ENCODE data around the gene KCNA1.
"Not testable (repeated sequence)": the region's sequence is repeated elsewhere in the genome, so short reads cannot be mapped to it uniquely, and the experiment has no call there.

The KCNA1 gene
- 0 reads per million in 2 donors for total RNA-seq

DNA sequence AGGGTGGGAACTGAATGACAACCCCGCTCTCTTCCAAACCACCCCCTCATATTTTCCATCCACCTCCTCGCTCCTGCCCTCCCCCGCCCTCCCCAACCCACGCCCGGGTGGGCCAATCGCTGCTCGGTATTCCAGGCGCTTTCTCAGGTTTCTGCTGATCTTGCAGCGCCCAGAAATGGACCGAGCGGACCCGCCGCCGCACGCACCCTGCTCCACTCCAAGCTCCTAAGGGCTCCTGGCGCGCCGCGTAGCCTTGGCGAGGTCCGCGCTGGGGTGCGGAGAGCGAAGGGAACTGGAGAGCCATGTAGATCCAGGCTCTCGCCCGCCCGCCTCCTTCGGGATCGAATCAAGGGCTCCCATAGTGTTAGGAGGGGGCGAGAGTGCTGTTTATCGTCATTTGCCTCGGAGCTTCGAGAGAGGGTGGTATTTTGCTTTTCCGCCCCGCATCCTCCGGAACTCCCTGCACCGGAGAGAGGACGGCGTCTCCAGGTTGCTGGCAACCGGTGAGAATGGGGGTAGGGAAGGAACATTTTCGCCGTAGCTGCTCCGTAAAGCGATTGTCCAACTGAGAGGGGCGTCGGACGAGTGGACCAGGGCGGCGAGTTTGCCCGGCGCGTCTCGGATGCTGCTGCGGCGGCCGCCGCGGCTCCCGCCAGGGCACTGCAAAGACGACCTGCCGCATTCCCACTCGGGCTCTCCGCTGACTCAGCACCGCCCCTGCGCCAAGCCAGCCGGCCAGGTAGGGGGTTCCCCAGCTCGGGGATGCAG lies at the start of gene KCNA1:
Gene KCNA1, plus strand, starts transcription at position 172 of the 768 bp plus-strand sequence. CDS start 1,474 bp downstream, outside the sequence.
- no peak for DNase-seq

DNA sequence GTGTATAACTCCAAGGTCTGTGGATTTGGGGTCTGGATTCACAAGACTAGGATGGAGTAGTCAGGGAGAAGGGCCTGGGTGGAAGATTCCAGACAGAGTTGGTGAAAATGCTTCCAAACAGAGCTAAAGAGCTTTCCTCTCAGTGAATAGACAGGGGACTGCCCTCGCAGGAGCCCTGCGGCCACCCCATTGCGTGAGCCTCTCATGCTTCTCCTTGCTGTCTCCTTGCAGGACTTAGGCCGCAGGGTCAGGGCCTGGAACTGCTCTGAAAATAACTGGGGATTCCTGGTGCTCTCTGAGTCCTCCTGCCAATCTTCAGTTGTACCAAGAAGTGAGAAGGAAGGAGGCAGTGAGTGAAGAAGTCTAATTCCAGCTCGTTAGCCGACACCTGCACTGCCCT lies 49.0 kb upstream of the KCNA1 start:
- DNase-seq: no peak

DNA sequence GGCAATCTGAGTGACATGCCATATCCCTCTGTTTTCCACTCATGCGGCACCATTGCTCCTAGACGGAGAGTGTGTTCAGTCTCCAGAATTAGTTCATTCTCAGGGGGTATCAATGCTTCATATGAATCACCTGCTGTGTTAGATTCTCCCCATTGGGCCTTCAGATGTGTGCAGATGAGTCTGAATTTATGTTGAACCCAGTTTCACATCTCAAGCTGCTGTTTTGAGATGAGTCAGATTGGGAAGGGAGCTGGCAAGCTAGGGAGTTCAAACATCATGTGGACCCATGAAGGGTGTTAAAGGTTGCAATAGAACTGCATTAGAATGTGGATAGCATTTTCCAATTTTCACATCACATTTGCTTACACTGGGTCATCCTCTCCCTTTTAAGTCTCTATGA lies 46.9 kb upstream of the KCNA1 start:
- DNase-seq: no peak

DNA sequence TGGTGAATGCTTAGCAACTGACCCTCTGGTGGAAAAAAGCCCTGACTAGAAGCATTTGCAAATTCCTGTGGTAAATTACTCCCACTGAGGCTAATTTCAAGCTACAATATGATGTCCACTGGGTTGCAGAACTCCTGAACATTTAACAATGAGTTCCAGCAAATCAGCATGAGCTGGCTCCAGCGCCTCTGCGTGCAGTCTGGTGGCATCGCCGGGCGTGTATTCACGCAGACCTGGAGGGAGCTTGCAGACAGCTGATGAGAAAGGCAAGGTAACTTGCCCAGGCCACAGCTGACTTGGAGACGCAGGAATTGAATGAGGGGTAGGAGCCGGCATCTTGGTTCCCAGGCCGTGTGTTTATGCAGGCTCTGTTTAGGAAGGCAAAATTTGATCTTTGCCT lies 45.1 kb upstream of the KCNA1 start:
- no peak for DNase-seq

DNA sequence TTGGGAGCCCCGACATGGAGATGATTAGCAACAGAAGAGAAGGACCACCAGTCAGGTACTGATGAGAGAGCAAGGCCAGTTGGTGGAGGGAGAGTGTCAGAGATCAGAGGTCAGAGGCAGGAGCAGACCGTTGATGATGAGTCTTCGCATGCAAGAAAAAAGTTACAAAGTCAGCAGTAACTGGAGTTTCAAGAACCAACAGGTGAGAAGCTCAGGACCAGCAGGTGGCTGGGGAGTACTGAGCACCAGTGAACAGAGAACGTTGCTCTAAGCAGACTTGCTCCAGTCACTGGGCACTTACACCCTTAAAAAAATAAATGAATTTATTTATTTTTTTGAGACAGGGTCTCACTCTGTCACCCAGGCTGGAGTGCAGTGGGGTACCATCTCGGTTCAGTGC lies 44.5 kb upstream of the KCNA1 start:
- no peak for DNase-seq

DNA sequence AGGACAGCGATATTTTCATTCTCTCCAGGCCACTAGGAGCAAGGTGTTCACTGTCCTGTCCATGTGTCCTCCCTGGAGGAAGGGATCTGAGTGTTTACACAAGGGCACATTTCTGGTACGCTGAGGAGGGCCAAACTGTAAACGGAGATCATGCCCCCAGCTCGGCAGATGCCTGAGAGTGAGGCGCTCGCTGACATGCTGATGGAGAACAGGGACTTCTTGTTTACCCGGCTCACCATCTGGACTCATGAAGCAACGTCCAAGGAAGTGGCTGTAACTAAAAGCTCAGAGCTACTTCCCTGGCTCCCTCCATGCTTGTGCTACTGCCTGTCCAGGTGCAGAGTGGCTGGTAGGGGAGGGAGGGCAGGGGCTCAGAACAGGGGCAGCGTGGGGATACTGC lies 43.4 kb upstream of the KCNA1 start:
- no peak for DNase-seq

DNA sequence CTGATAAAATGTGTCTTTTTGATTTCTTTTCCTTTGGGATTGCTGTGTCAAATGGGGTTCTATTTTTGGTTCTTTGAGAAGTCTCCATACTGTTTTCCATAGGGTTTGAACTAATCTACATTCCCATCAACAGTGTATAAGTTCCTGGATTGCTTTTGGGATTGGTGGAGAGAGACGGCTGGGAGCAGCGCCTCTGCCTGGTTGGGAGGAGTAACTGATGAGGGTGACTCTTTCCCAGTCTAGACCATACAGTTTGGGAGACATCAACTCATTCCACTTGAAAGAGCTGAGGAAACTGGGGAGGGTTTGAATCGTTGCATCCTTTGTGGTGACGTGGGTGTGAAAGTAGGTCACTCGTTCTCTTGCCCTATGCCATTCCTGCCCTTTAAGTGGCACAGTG lies 42.3 kb upstream of the KCNA1 start:
- DNase-seq: no peak

DNA sequence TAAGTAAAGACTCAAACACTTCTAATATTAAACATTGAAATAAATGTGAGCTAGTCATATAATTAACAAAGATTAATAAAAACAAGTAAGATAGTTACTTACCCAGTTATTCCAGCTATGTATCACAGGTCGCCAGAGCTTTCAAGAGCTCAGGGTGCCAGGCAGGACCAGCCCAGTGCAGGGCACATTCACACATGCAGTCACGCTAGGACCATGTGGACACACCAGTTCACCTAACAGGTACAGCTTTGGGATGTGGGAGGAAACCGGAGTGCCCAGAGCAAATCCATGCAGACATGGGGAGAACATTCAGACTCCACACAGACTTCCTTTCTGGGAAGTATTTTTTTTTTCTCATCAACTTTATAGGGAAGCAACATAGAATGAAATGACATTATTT lies 39.3 kb upstream of the KCNA1 start:
- no peak for DNase-seq

DNA sequence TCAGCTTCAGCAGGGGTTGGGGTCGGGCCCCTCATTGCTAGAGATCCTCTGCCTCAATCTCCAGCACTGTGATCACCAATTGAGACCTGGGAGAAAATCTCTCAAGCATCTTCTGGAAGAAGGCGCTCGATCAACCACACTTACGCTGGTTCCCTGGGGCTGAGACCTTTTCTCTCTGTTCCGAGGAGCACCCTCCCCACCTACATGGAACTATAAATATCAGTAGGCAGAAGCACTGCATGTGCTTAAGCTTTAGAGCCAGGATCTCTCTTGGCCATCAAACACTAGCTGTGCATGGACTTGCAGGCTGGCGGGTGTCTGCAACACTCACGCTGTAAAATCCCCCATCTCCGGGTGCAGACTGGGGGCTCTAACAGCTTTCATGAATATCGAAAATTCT lies 38.2 kb upstream of the KCNA1 start:
- DNase-seq: no peak

DNA sequence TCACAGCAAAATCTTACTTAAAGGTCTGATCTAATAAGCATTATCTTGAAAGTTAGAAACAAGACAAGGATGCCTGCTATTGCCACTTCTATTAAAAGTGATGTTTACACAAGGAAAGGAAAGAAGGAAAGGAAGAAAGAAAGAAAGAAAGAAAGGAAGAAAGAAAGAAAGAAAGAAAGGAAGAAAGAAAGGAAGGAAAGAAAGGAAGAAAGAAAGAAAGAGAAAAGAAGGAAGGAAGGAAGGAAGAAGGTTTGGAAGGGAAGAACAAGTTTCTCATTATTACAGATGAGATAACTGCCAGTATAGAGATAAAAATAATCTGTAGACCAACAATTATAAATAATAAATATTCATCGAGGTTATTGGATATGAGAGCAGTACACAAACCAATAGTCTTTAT lies 35.8 kb upstream of the KCNA1 start:
- no peak for DNase-seq

DNA sequence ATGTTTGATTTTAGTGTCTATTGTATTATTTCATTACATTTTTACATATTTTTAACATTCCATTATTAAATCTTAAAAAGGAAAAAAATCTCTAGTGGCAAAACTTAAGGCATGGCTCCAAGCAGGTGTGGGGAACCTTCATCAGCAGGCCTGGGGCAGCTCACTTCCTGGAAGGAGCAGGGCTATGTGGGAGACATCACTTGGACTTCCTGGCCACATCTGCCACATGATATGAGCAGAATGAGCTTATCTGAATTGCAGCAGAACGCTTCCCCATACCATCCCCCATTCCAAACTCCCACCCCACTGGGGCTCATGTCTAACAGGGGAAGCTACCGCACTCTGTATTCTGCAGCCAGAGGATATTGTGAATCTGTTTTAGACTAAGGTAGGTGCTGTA lies 35.0 kb upstream of the KCNA1 start:
- DNase-seq: no peak

DNA sequence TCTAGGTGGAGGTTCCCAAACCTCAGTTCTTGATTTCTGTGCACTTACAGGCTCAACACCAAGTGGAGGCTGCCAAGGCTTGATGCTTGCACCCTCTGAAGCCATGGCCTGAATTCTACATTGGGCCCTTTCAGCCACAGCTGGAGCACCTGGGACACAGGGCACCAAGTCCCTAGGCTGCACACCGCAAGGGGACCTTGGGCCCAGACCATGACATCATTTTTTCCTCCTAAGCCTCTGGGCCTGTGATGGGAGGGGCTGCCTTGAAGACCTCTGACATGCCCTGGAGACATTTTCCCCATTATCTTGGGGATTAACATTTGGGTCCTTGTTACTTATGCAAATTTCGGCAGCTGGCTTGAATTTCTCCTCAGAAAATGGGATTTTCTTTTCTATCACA lies 30.2 kb upstream of the KCNA1 start:
- not testable (repeated sequence) for DNase-seq

DNA sequence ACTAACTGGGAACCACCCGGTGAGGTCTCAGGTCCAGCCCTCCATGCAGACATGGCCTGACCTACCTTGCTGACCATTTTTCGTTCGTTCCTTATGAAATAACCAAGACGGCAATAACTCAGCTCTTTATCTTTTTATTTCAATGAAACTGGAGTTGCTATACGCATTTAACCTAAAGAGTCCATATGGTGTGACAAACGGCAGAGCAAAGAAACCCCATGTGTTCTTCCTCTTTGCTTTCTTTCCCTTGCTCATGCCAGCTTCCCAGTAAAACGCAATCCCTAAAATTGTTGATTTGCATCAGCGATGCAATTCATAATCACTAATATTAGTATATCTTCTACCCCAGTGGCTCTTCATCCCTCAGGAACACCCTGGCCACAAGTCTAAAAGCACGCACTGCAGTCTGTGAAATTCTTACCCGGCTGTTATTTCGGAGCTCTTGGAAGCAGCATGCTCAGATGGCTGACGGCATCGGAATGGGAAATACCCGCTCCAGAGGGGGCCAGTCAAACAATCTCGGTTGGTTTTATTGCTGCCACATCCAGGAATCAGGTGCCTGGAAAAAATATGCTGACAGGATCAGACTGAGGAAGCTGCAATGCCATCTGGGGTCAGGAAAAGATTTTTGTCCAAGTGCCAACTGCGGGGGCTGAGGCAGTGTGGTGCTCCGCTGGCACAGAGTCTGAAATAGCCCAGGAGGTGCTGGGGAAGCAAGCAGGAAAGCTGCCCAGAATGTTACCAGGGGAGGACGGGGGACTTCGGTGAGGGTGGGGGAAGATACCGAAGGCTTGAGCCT lies 28.2 kb upstream of the KCNA1 start:
- DNase-seq: no peak

DNA sequence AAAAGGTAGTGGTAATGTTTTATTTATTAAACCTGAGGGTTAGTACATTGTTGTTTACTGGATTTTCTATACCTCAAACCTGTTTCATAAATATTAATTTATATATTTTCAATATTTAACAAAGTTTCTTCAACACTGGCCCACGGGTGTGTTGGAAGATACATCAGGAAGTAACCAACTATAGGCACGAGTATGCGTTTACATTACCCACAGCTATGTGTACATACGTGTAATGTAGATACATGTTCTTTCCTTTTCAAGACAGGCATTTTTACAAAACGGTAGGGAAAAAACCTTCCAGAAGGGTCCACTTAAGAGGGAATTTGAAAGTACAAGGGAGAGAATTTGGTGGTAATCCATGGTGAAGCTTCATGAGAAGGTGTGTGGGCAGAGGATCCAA lies 17.8 kb upstream of the KCNA1 start:
- DNase-seq: no peak

DNA sequence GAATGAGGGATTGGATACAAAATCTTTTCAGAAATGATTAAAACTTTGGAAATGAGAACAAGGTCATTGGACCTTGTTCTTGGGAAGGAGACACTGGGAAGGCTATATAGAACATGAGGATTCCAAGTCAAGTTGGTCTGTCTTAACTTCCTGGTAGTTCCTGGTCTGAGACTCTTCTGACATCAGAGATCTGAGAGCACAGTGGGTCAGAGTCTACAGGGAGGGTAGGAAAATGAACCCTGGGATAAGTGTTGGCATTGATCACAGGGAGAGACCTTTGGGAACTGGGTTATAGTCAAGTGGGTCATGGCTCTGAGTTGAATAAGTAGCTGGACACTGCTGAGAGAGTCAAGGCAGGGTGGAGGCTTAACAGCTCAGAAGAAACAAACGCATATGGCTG lies 17.3 kb upstream of the KCNA1 start:
- DNase-seq: no peak

DNA sequence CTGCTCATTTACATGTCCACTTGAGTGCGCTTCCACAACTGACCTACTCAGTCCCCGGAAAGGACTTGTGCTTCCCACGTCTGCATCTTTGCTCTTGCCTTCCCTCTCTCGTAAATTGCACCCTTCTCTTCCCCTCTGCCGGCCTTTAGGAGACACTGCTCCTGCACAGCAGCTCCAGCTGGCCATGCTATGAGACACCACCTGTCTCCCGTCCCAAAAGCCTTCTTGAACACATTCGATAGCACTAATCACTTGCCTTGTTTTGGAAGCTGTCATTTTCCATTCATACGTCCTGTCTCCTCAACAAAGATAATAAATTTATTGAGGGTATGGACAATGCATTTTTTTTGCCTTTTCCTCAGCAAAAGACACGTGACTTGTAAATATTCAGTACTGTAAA lies 15.7 kb upstream of the KCNA1 start:
- no peak for DNase-seq

DNA sequence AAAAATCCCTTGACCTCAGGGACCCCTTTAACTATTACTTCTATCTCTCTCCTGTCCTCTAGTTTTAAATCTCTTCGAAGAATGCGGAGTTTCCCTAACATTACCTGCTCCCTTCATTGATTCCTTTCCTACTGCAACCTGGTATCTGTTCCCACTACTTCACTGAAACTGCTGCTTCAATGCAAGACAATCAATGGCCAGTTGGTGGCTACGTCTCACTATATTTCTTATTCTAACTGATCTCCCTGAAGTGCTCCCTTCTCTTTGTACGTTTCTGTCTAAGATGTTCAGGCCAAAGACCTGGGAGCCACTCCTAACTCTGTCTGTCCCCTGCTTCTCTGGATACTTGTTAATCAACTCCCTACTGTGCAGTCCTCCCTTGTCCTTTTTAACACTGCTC lies 10.3 kb upstream of the KCNA1 start:
- DNase-seq: no peak

DNA sequence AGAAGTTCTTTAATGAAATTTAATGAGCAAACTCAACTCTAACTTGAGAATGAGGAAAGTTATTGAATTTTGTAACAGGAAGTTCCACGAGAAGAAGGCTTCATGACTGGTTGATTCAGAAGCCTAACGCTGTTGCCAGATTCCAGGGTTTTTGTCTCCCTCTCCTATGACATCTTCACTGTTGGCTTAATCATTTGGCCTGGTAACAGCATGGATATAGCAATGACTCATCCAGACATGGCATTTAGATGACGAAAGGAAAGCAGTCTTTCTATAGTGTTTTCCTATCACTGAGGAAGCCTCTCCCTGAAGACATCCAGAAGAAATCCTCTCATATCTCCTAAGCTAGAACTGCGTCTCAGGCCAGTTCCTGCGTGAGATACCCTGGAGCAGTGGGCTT lies 9.4 kb upstream of the KCNA1 start:
- DNase-seq: no peak

DNA sequence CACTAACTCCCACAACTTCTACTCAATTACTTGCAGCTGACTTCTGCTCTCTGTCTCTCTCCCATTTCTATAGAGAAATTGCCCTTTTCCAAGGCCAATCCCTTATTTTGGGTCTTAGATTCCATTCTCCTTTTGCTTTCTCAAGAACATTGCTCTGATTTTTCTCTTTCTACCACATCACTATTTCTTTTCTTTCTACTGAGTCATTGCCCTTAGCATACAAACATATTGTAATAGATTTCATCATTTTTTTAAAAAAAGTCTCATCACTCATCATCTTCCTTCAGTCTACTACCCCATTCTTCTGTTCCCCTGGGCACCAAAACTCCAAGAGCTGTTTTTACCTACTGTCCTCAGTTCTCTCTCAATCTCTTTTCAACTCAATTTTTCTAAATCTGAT lies 4.4 kb upstream of the KCNA1 start:
- DNase-seq: no peak

DNA sequence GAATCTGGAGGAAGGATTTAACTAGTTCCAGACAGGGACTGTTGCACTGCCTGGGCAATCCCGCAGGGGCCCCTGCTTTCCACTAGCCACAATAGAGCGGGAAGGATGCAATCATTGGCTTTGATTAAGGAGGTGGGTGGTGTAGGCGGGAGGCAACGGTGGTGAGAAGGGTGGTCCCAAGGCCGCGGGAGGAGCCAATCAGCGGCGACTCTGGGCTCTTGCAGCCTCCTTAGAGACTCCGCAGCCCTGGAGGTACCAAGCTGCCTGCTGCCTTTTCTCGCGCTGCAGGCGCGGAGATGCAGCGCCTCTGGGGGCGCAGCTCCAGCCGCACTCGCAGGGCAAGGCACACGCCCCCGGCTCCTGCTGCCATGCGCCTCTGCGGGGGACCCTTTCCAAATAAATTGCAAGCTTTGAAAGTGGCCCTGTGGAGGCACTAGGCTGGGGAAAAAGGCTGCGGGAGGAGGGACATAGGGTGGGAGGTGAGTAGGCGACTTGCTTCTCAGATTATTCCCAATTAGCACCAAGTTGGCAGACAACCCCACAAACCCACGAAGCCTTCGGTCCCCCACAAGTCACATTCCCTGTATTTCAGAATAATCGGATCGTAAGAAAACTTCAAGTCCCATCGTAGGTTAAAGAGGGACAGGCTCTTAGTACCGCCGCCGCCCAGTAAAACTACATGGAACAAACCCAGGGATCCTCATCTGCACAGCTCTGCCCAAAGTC lies 858 bp upstream of the KCNA1 start:
- no peak for DNase-seq

DNA sequence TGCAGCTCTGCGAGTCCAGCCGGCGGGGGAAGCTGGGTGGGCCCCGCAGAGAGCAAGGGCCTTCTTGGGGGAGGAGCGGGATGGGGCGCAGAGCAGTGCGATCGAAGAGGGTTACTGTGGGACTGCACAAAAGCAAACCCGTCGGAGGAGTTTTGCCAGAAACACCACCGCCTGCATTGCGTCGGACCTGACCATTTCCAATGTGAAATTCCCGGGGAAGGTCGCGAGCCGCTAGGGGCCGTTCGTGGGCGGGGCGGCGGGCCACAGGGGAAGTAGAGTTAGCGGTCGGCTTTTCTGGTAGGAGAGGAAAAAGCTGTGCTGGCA lies 333 bp upstream of the KCNA1 start:
- DNase-seq: no peak

DNA sequence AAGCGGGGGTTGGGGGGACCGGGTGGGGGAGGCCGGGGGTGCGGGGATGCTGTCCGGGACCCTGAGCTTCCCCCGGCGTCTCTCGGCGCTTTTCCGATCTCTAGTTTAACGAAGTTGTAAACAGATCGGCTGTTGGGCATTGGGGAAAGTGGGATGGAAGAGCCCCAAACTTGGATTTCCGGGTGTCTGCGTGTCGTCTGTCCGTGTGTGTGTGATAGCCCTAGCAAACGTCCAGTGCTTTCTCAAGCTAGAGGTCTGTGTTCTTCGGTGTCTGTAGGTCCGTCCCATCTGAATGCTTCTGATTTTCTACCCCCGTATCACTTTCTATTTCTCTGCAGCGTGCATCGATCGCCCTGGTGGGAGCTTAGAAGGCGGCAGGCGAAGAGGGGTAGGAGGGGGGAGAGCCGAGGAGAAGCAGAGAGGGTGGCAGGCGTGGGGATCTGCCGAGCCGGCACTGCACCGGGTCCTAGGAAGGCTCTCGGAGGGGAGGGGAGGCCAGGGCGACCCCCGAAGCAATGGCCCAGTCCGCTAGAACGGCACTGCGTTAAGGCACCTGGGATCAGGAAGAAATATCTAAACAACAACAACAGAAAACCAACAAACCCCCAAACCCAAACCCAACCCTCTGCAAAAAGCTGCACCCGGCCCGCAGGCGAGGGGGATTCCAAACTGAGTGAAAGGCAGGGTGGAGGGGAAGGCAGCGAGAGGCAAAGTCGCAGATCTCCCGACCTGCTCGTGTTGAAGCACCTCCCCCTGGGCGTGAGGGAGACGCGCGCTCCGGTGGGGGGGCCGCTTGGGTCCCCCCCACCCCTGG lies 1.0 kb downstream of the KCNA1 start:
- no peak for DNase-seq

Data from T-helper 9 cell (primary cell).